Lower leg skin (tissue), 3 donors: ENCODE results near the gene XRCC1.

ENCODE experiments used
- CTCF ChIP-seq, 3 donors: fragments of 450-650 bp; IDR thresholded peaks; one replicate each; pipeline ENCODE4 v1.5.1; 2016; ENCODE audit warnings: antibody characterized with exemption in 3 of 3, mild to moderate bottlenecking in 3 of 3, moderate library complexity in 2 of 3
- POLR2A ChIP-seq, 2 donors: fragments of 450-650 bp; IDR thresholded peaks; one replicate each; pipeline ENCODE4 v1.6.1; 2016 to 2017; ENCODE audit warnings: antibody characterized with exemption in 2 of 2, mild to moderate bottlenecking in 1 of 2, moderate library complexity in 1 of 2

GRCh38 chr19:43552198-43552450 lies 23.2 kb downstream of the XRCC1 start:
- TF ChIP-seq POLR2A (IDR thresholded peaks at IDR 0.05) (no peak), CTCF (IDR thresholded peaks at IDR 0.05) (no peak)
